Bronchial epithelial cell (primary cell): ENCODE data around the gene CPOX. TPM values are rescaled to one million over a fixed set of nuclear protein-coding genes. Genes with fewer than 3 reads are reported as not detected.

ENCODE experiments used
- DNase-seq: peaks from one replicate; pipeline ENCODE4 v3.0.0-alpha.2; 2010; ENCODE audit warnings: low read depth
- FAIRE-seq: peaks from 2 replicates; lab custom pipeline; 2011; peaks lifted over from hg19 to GRCh38; lab: Jason Lieb, UNC
- H3K27me3 ChIP-seq: 2 replicates; pipeline ENCODE4 v1.5.1; 2011; ENCODE audit warnings: low read length; ENCODE audit not compliant: control insufficient read depth, insufficient read depth
- H3K36me3 ChIP-seq: 2 replicates; pipeline ENCODE4 v1.5.1; 2011; ENCODE audit warnings: low read length; ENCODE audit not compliant: control insufficient read depth, insufficient read depth
- H3K4me3 ChIP-seq: 2 replicates; pipeline ENCODE4 v1.5.1; 2011; ENCODE audit warnings: mild to moderate bottlenecking, low read depth, low read length, control low read depth
- CTCF ChIP-seq: IDR thresholded peaks from 2 replicates; pipeline ENCODE4 v1.5.1; 2011; ENCODE audit warnings: mild to moderate bottlenecking, moderate library complexity, low read length, control low read depth, inconsistent platforms; ENCODE audit not compliant: insufficient read depth, severe bottlenecking
- total RNA-seq: library from RNA; depleted of rRNA; stranded (reverse); fragments of >200 nt; gene quantifications from 2 replicates; pipeline ENCODE4 v1.2.1, GENCODE V29; 2014

Gene CPOX
- total RNA-seq, 1 donor from 2014 or later: 36.1 TPM

GRCh38 chr3:98553753-98554152, 39.7 kb downstream of the CPOX start:
- no peak for FAIRE-seq
- DNase-seq: no peak
- Histone ChIP-seq H3K36me3 (no peaks in the 10 kb centered on the region), H3K4me3 (no peak overlapping the region), H3K27me3 (no peaks in the 10 kb centered on the region)
- TF ChIP-seq CTCF: no peak

- no peak for TF ChIP-seq CTCF
- no peaks in the 10 kb centered on the region for H3K36me3 ChIP-seq
- DNase-seq (no peak), FAIRE-seq (no peak)
- no peak overlapping the region for H3K4me3 ChIP-seq
- H3K27me3 ChIP-seq: no peaks in the 10 kb centered on the region
Observed at GRCh38 chr3:98553021-98553563, 40.3 kb downstream of the CPOX start.

DNA sequence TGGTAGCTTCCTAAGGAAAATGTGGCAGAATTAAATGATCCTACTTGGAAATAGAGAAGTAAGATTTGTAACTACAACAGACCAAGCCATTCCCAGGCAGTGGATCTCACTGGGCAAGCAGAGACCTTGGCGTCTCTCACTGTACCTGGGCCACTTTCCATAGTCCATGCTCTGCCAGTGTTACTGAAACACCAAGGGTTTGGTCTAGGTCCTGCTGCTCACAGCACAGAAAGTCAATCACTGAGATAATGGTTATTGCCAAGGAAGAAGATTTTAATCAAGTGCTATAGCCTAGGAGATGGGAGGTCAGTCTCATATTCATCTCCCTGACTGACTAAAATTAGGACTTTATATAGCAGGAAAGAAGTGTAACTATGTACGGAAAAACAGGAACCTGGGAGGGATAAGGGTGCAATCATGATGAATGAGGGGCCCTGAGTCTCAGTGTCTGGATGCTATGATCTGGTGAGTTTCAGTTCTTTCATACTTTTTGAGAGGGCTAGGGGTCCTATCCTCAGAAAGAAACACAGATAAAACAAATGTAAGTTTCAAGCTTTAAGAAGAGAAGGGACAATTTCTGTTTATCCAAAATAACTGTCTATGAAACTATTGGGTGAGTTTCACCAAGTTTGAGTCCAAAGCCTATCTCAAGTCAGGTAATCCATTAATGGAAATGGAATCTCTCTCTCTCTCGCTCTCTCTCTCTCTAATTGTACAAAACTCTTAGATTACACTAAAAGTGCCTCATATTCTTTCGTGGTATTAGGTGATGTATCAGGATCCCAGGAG, 41.0 kb downstream of the CPOX start:
- no peak for FAIRE-seq
- no peak for TF ChIP-seq CTCF
- no peak overlapping the region for H3K4me3 ChIP-seq

GRCh38 chr3:98551754-98552153, 41.7 kb downstream of the CPOX start:
- no peak for TF ChIP-seq CTCF
- DNase-seq (no peak), FAIRE-seq (no peak)
- no peak overlapping the region for H3K4me3 ChIP-seq
- H3K36me3 ChIP-seq: no peaks in the 10 kb centered on the region
- no peaks in the 10 kb centered on the region for H3K27me3 ChIP-seq

More for the DNA sequence above, 41.0 kb downstream of the CPOX start:
- Histone ChIP-seq H3K27me3 (no peaks in the 10 kb centered on the region), H3K36me3 (no peaks in the 10 kb centered on the region)
- no peak for DNase-seq

DNA sequence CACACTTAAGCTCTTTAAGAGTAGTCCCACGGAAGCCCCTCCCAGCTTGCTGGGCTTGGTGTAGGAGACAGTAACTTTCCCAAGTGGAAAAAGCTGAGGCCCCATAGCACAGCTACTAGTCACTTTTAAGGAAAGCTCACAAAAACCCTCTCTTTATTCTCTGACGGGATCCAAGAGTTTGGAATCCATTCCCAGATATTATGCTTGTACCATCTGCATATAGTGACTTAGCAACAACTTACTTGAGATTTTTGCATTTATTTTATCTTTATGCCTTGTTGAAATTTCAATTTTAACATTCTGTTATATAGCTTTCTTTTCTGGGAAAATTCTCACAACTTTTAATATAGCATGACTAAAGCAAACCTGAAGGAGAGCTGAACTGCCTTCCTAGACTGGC, 42.2 kb downstream of the CPOX start:
- Histone ChIP-seq H3K4me3 (no peak overlapping the region), H3K27me3 (no peaks in the 10 kb centered on the region), H3K36me3 (no peaks in the 10 kb centered on the region)
- DNase-seq (no peak), FAIRE-seq (no peak)
- no peak for TF ChIP-seq CTCF
